Mesenchymal stem cell (in vitro differentiated cells and primary cell): ENCODE measurements around the gene RPS14.
"Not testable (repeated sequence)": the region's sequence is repeated elsewhere in the genome, so short reads cannot be mapped to it uniquely, and the experiment has no call there.

Source experiments
- DNase-seq: peaks from one replicate; pipeline ENCODE4 v3.0.0-alpha.2; 2013
- H2AFZ ChIP-seq: one replicate; pipeline ENCODE4 v1.6.1; 2013; ENCODE audit warnings: low read depth, mild to moderate bottlenecking, control low read depth, inconsistent platforms, low read length, moderate library complexity
- H2AK5ac ChIP-seq: 2 replicates; pipeline ENCODE4 v1.6.1; 2013; ENCODE audit warnings: low read length, moderate library complexity, mild to moderate bottlenecking, inconsistent platforms; ENCODE audit not compliant: severe bottlenecking
- H2BK120ac ChIP-seq: one replicate; pipeline ENCODE4 v1.6.1; 2013; ENCODE audit warnings: low read depth, mild to moderate bottlenecking, inconsistent platforms, low read length, moderate library complexity
- H2BK12ac ChIP-seq, 2 experiments: one replicate each; pipeline ENCODE4 v1.6.1; 2013; ENCODE audit warnings: inconsistent platforms in 2 of 2, low read length in 2 of 2, mild to moderate bottlenecking in 2 of 2, moderate library complexity in 2 of 2, control low read depth in 1 of 2
- H2BK15ac ChIP-seq: one replicate; pipeline ENCODE4 v1.6.1; 2013; ENCODE audit warnings: mild to moderate bottlenecking, low read depth, inconsistent platforms; ENCODE audit not compliant: poor library complexity, severe bottlenecking
- H2BK5ac ChIP-seq: 2 replicates; pipeline ENCODE4 v1.6.1; 2013; ENCODE audit warnings: low read depth, mild to moderate bottlenecking, low read length, control low read depth, inconsistent platforms; ENCODE audit not compliant: poor library complexity, severe bottlenecking
- H3K14ac ChIP-seq, 2 experiments: one replicate each; pipeline ENCODE4 v1.6.1; 2013; ENCODE audit warnings: inconsistent platforms in 2 of 2, low read length in 2 of 2, control low read depth in 1 of 2, mild to moderate bottlenecking in 1 of 2, moderate library complexity in 1 of 2
- H3K18ac ChIP-seq, 2 experiments: one replicate each; pipeline ENCODE4 v1.6.1; 2013; ENCODE audit warnings: inconsistent platforms in 2 of 2, low read length in 2 of 2, control low read depth in 1 of 2, low read depth in 1 of 2, mild to moderate bottlenecking in 1 of 2
- H3K23ac ChIP-seq, 2 experiments: one replicate each; pipeline ENCODE4 v1.6.1; 2013; ENCODE audit warnings: inconsistent platforms in 2 of 2, low read length in 2 of 2, mild to moderate bottlenecking in 2 of 2, moderate library complexity in 2 of 2, control low read depth in 1 of 2
- H3K27ac ChIP-seq: 2 replicates; pipeline ENCODE4 v1.5.1; 2013; ENCODE audit warnings: mild to moderate bottlenecking, moderate library complexity, low read length, control low read depth, inconsistent platforms; ENCODE audit not compliant: poor library complexity, severe bottlenecking
- H3K27me3 ChIP-seq, 2 experiments: 2 replicates each; pipeline versions ENCODE4 v1.6.1 to v1.7.0; 2013; ENCODE audit warnings: low read length in 2 of 2, mild to moderate bottlenecking in 2 of 2, moderate library complexity in 2 of 2, control low read depth in 1 of 2, inconsistent platforms in 1 of 2; ENCODE audit not compliant: control insufficient read depth in 1 of 2, insufficient read depth in 1 of 2
- H3K36me3 ChIP-seq, 2 experiments: 2 replicates each; pipeline versions ENCODE4 v1.6.1 to v1.7.0; 2013; ENCODE audit warnings: low read length in 2 of 2, control low read depth in 1 of 2, inconsistent platforms in 1 of 2, low read depth in 1 of 2, mild to moderate bottlenecking in 1 of 2; ENCODE audit not compliant: insufficient read depth in 2 of 2, control insufficient read depth in 1 of 2
- H3K4ac ChIP-seq, 2 experiments: one replicate each; pipeline ENCODE4 v1.6.1; 2013; ENCODE audit warnings: inconsistent platforms in 2 of 2, low read length in 2 of 2, mild to moderate bottlenecking in 2 of 2, moderate library complexity in 2 of 2, control low read depth in 1 of 2, low read depth in 1 of 2
- H3K4me1 ChIP-seq: 2 replicates; pipeline ENCODE4 v1.6.1; 2013; ENCODE audit warnings: low read depth, low read length, control low read depth; ENCODE audit not compliant: control insufficient read depth, insufficient read depth
- H3K4me2 ChIP-seq: 2 replicates; pipeline ENCODE4 v1.6.1; 2013; ENCODE audit warnings: low read length, mild to moderate bottlenecking, inconsistent platforms; ENCODE audit not compliant: poor library complexity, severe bottlenecking
- H3K4me3 ChIP-seq, 2 experiments: 2 replicates each; pipeline versions ENCODE4 v1.5.1 to v1.7.0; 2013; ENCODE audit warnings: low read length in 2 of 2, mild to moderate bottlenecking in 2 of 2, control low read depth in 1 of 2, low read depth in 1 of 2; ENCODE audit not compliant: insufficient read depth in 1 of 2
- H3K79me1 ChIP-seq: replicated peaks from 2 replicates; pipeline ENCODE4 v1.6.1; 2013; ENCODE audit warnings: mild to moderate bottlenecking, control low read depth, low read length, inconsistent platforms; ENCODE audit not compliant: poor library complexity, severe bottlenecking
- H3K9ac ChIP-seq: 2 replicates; pipeline ENCODE4 v1.7.0; 2013; ENCODE audit warnings: mild to moderate bottlenecking, low read length, moderate library complexity
- H3K9me3 ChIP-seq: 2 replicates; pipeline ENCODE4 v1.7.0; 2013; ENCODE audit warnings: mild to moderate bottlenecking, low read length; ENCODE audit not compliant: control insufficient read depth
- H4K8ac ChIP-seq: one replicate; pipeline ENCODE4 v1.6.1; 2013; ENCODE audit warnings: inconsistent platforms, mild to moderate bottlenecking, low read length, moderate library complexity
- H4K91ac ChIP-seq: one replicate; pipeline ENCODE4 v1.6.1; 2013; ENCODE audit warnings: mild to moderate bottlenecking, low read length, inconsistent platforms
- WGBS: methylation state at CpG from one replicate; pipeline ENCODE4 v1.1.7; 2013; ENCODE audit warnings: mixed read lengths; 5-methylcytosine and 5-hydroxymethylcytosine counted together

RPS14 gene

DNA sequence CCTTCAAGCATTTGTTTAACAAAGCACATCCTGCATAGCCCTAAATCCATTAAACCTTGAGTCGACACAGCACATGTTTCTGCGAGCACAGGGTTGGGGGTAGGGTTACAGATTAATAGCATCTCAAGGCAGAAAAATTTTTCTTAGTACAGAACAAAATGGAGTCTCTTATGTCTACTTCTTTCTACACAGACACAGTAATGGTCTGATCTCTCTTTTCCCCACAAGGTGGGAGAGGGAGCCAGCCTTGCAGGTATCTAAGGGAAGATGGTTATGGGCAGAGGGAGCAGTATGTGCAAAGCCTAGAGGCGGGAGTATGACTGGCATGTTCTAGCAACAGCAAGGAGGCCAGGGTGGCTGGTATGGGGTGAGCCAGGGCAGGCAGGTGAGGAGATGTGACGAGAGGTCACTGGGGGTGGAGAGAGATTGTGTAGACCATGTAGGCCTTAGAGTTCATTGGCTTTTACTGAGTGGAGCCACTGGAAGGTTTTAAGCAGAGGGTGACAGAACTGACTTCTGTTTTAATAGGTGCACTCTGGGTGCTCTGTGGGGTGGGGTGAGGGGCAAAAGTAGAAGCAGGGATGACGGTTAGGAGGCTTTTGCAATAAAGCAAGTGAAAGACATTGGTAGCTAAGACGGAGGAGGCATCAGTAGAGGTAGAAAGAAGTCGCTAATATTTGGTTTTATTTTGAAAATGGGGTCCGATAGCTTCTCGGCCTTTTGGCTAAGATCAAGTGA is 5.1 kb upstream of the RPS14 start:
- Histone ChIP-seq H3K27me3 (no peaks in the 10 kb centered on the region), H2AK5ac (no peak overlapping the region), H3K23ac (peak overlapping the region in 1 of 2 experiments; percentile 89), H2AFZ (peak overlapping the region; percentile 56), H4K91ac (peak overlapping the region; percentile 81), H3K18ac (peak overlapping the region; percentile 79 to 89), H3K79me1 (no peaks in the 10 kb centered on the region), H3K4me1 (peaks cover 20% of the 10 kb centered on the region), H3K9me3 (no peaks in the 10 kb centered on the region), H2BK15ac (peak overlapping the region; percentile 87), H3K36me3 (no peaks in the 10 kb centered on the region), H3K9ac (no peak overlapping the region), H3K27ac (no peak overlapping the region), H4K8ac (peak overlapping the region; percentile 83), H2BK12ac (peak overlapping the region; percentile 69 to 98), H3K4ac (peak overlapping the region; percentile 20 to 91), H2BK5ac (no peak overlapping the region), H3K4me3 (no peak overlapping the region), H3K14ac (peak overlapping the region in 1 of 2 experiments; percentile 96), H2BK120ac (peak overlapping the region; percentile 29), H3K4me2 (no peak overlapping the region)
- no peak for DNase-seq
- 79% methylated on average over 7 of the region's 9 CpGs for WGBS

DNA sequence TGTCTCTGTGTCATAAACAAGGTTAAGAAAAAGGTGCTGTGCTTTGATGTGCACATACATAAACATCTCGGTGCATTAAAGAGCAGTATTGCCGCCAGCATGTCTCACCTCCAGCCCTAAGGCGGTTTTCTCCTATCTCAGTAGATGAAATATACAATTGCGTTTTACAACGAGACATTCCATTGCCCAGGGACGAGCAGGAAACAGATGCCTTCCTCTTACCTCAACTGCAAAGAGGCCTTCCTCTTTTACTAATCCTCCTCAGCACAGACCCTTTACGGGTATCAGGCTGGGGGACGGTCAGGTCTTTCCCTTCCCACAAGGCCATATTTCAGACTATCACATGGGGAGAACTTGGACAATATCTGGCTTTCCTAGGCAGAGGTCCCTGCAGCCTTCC is 4.5 kb upstream of the RPS14 start:
- H3K27ac ChIP-seq, H3K4me2 ChIP-seq, H3K9me3 ChIP-seq, H3K79me1 ChIP-seq, H4K91ac ChIP-seq, H3K4ac ChIP-seq, H3K36me3 ChIP-seq, H3K14ac ChIP-seq, H3K23ac ChIP-seq, H2BK15ac ChIP-seq, H3K9ac ChIP-seq, H3K18ac ChIP-seq, H2BK120ac ChIP-seq, H2BK5ac ChIP-seq, H3K4me3 ChIP-seq, H2BK12ac ChIP-seq, H3K27me3 ChIP-seq, H2AK5ac ChIP-seq, H2AFZ ChIP-seq: not testable (repeated sequence)
- Histone ChIP-seq H3K4me1 (peaks cover 14% of the 10 kb centered on the region), H4K8ac (peak overlapping the region; percentile 60)
- WGBS, result 1% methylated on average over 4 of the region's 8 CpGs
- peak; percentile 30 for DNase-seq

GRCh38 chr5:150452914-150453313 is 3.4 kb upstream of the RPS14 start:
- Histone ChIP-seq H3K27ac (no peak overlapping the region), H3K27me3 (no peaks in the 10 kb centered on the region), H3K4me3 (no peak overlapping the region), H2AFZ (no peak overlapping the region), H3K4ac (no peak overlapping the region), H3K4me1 (peaks cover 11% of the 10 kb centered on the region), H3K79me1 (no peaks in the 10 kb centered on the region), H3K14ac (no peak overlapping the region), H3K18ac (no peak overlapping the region), H2BK120ac (no peak overlapping the region), H4K8ac (peak overlapping the region; percentile 12), H3K36me3 (peaks cover 0 to 8% of the 10 kb centered on the region in 2 experiments), H4K91ac (peak overlapping the region; percentile 18), H2BK5ac (no peak overlapping the region), H3K9me3 (no peaks in the 10 kb centered on the region), H3K23ac (no peak overlapping the region), H3K4me2 (no peak overlapping the region), H2AK5ac (no peak overlapping the region), H3K9ac (no peak overlapping the region), H2BK15ac (no peak overlapping the region), H2BK12ac (peak overlapping the region in 1 of 2 experiments; percentile 40)
- 100% methylated on average over 2 of the region's 4 CpGs for WGBS
- DNase-seq, result no peak

DNA sequence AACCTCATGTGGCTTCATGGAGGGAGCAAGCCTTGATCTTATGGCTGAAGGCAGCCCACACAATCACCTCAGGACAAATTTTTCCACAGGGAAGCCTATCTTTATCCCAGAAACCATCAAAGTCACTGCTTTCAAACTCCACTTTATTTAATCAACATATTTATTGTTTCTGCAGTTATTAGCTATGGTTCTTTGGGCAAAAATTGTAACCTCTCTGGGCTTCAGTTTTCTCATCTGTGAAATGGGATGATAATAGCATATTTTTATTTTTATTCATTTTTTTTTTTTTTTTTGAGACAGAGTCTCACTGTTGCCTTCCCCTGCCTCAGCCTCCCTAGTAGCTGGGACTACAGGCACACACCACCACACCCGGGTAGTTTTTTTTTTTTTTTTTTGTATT is 2.1 kb upstream of the RPS14 start:
- Histone ChIP-seq H3K9ac (no peak overlapping the region), H3K79me1 (peaks cover under 1% of the 10 kb centered on the region), H2AFZ (no peak overlapping the region), H3K27ac (no peak overlapping the region), H3K4me1 (peaks cover 7% of the 10 kb centered on the region), H4K8ac (no peak overlapping the region), H3K18ac (no peak overlapping the region), H3K4me3 (no peak overlapping the region), H3K4me2 (no peak overlapping the region), H2BK120ac (no peak overlapping the region), H3K23ac (no peak overlapping the region), H3K4ac (no peak overlapping the region), H2BK5ac (no peak overlapping the region), H2BK15ac (no peak overlapping the region), H3K36me3 (peaks cover 9 to 21% of the 10 kb centered on the region in 2 experiments), H3K27me3 (no peaks in the 10 kb centered on the region), H2BK12ac (no peak overlapping the region), H2AK5ac (no peak overlapping the region), H3K14ac (no peak overlapping the region), H4K91ac (no peak overlapping the region), H3K9me3 (no peaks in the 10 kb centered on the region)
- no peak for DNase-seq
- 100% methylated on average over 1 of the region's 1 CpG for WGBS
